Activated CD8-positive, alpha-beta T cell treated with anti-CD3 and anti-CD28 coated beads, Interleukin-2, amount 10 ng/mL, durations not matched to agents 7 days and 5 days (primary cell): Measurements from ENCODE around the gene LMTK3. TPM values are rescaled to one million over a fixed set of nuclear protein-coding genes. Genes with fewer than 3 reads are reported as not detected.
"Not testable (repeated sequence)": the region's sequence is repeated elsewhere in the genome, so short reads cannot be mapped to it uniquely, and the experiment has no call there.

ENCODE experiments used
- ATAC-seq: fragments of 150-1000 bp; cut with Tn5 transposase; one replicate; pipeline ENCODE4 v1.10.0; 2021; ENCODE audit warnings: moderate library complexity
- CTCF ChIA-PET: fragments of 350-600 bp; sonication (Branson Sonifier 250); formaldehyde crosslinking; loops from one replicate; lab custom pipeline; 2021; ENCODE audit warnings: antibody characterized with exemption; lab: Charles Lee
- POLR2A ChIA-PET: fragments of 350-600 bp; sonication (Branson Sonifier 250); formaldehyde crosslinking; loops from one replicate; lab custom pipeline; 2021; ENCODE audit warnings: antibody characterized with exemption; lab: Charles Lee
- DNase-seq: peaks from one replicate; pipeline ENCODE4 v3.0.0-alpha.2; 2020
- H3K27ac Mint-ChIP-seq: one replicate; pipeline ENCODE4 v1.8.0; 2021; ENCODE audit warnings: mild to moderate bottlenecking, mixed read lengths
- H3K27me3 Mint-ChIP-seq: one replicate; pipeline ENCODE4 v1.8.0; 2021; ENCODE audit warnings: low read depth, mixed read lengths
- H3K36me3 Mint-ChIP-seq: one replicate; pipeline ENCODE4 v1.8.0; 2021; ENCODE audit warnings: low read depth, mixed read lengths
- H3K4me1 Mint-ChIP-seq: one replicate; pipeline ENCODE4 v1.8.0; 2021; ENCODE audit warnings: low read depth, mixed read lengths
- H3K4me3 Mint-ChIP-seq: one replicate; pipeline ENCODE4 v1.8.0; 2021; ENCODE audit warnings: mild to moderate bottlenecking, mixed read lengths
- H3K9me3 Mint-ChIP-seq: one replicate; pipeline ENCODE4 v1.8.0; 2022; ENCODE audit warnings: mixed read lengths; ENCODE audit not compliant: insufficient read depth
- total RNA-seq, 2 experiments: library from RNA; stranded (reverse); gene quantifications; one replicate each; pipeline ENCODE4 v1.2.3, GENCODE V29; 2021

The LMTK3 gene
- total RNA-seq, 2 experiments from 2014 or later, result 2.8 to 3.7 TPM

GRCh38 chr19:48551437-48552302 is 40.0 kb upstream of the LMTK3 start, which contains the start of gene SULT2B1:
TSS of gene SULT2B1 (plus strand) at chr19:48552172. CDS start at chr19:48552253, 81 bp downstream.
- DNase-seq, result no peak
- CTCF ChIA-PET, result no interaction called here
- Mint-ChIP-seq H3K27ac (no peak within 1 kb of the TSS), H3K27me3 (no peaks in the 10 kb centered on the region), H3K4me1 (no peaks in the 10 kb centered on the region), H3K4me3 (no peak within 1 kb of the TSS), H3K9me3 (no peaks in the 10 kb centered on the region), H3K36me3 (no peaks in the 10 kb centered on the region)
- POLR2A ChIA-PET, result no interaction called here
- ATAC-seq, result no peak

GRCh38 chr19:48549380-48549779 is 37.7 kb upstream of the LMTK3 start:
- Mint-ChIP-seq H3K36me3 (no peaks in the 10 kb centered on the region), H3K9me3 (no peaks in the 10 kb centered on the region), H3K4me3 (no peak overlapping the region), H3K4me1 (no peaks in the 10 kb centered on the region), H3K27ac (no peak overlapping the region), H3K27me3 (no peaks in the 10 kb centered on the region)
- ATAC-seq, result no peak
- CTCF ChIA-PET, result interaction anchor here (1.1 kb wide), 1 partner anchor 39 kb away, joined by 4 read pairs; no protein-coding TSS in a partner anchor
- no peak for DNase-seq
- POLR2A ChIA-PET, result no interaction called here

GRCh38 chr19:48548253-48548911 is 36.7 kb upstream of the LMTK3 start:
- no peaks in the 10 kb centered on the region for H3K9me3 Mint-ChIP-seq
- DNase-seq (no peak), ATAC-seq (no peak)
- H3K27me3 Mint-ChIP-seq, result no peaks in the 10 kb centered on the region
- H3K4me1 Mint-ChIP-seq, result no peaks in the 10 kb centered on the region
- H3K36me3 Mint-ChIP-seq, result no peaks in the 10 kb centered on the region
- H3K4me3 Mint-ChIP-seq, result no peak overlapping the region
- CTCF ChIA-PET, result interaction anchor here (1.1 kb wide), 1 partner anchor 40 kb away, joined by 4 read pairs; no protein-coding TSS in a partner anchor
- POLR2A ChIA-PET, result no interaction called here
- H3K27ac Mint-ChIP-seq, result no peak overlapping the region

GRCh38 chr19:48547722-48548121 is 36.1 kb upstream of the LMTK3 start:
- no peaks in the 10 kb centered on the region for H3K4me1 Mint-ChIP-seq
- no peaks in the 10 kb centered on the region for H3K9me3 Mint-ChIP-seq
- POLR2A ChIA-PET, result no interaction called here

GRCh38 chr19:48544856-48545750 is 33.5 kb upstream of the LMTK3 start:
- no peaks in the 10 kb centered on the region for H3K9me3 Mint-ChIP-seq
- CTCF ChIA-PET, result no interaction called here
- H3K4me1 Mint-ChIP-seq, result no peaks in the 10 kb centered on the region
- no peak overlapping the region for H3K4me3 Mint-ChIP-seq
- POLR2A ChIA-PET, result no interaction called here
- no peak for DNase-seq
- H3K27ac Mint-ChIP-seq, result no peak overlapping the region
- H3K36me3 Mint-ChIP-seq, result no peaks in the 10 kb centered on the region
- ATAC-seq, result no peak
- no peaks in the 10 kb centered on the region for H3K27me3 Mint-ChIP-seq

More at GRCh38 chr19:48547722-48548121, 36.1 kb upstream of the LMTK3 start:
- DNase-seq, result no peak
- Mint-ChIP-seq H3K27ac (no peak overlapping the region), H3K27me3 (no peaks in the 10 kb centered on the region), H3K4me3 (no peak overlapping the region), H3K36me3 (no peaks in the 10 kb centered on the region)
- ATAC-seq, result no peak
- CTCF ChIA-PET, result no interaction called here

GRCh38 chr19:48543121-48543710 is 31.6 kb upstream of the LMTK3 start:
- no peaks in the 10 kb centered on the region for H3K4me1 Mint-ChIP-seq
- CTCF ChIA-PET, result no interaction called here
- DNase-seq, result no peak
- no peaks in the 10 kb centered on the region for H3K27me3 Mint-ChIP-seq
- H3K4me3 Mint-ChIP-seq, result no peak overlapping the region
- POLR2A ChIA-PET, result no interaction called here
- no peaks in the 10 kb centered on the region for H3K9me3 Mint-ChIP-seq
- H3K36me3 Mint-ChIP-seq, result no peaks in the 10 kb centered on the region
- ATAC-seq, result no peak
- H3K27ac Mint-ChIP-seq, result no peak overlapping the region

GRCh38 chr19:48541813-48542212 is 30.2 kb upstream of the LMTK3 start:
- ATAC-seq, result no peak
- ChIA-PET POLR2A (no interaction called here), CTCF (interaction anchor here (0.6 to 1.2 kb wide), 2 partner anchors 9 to 47 kb away, joined by 3 to 5 read pairs; no protein-coding TSS in a partner anchor)
- no peaks in the 10 kb centered on the region for H3K36me3 Mint-ChIP-seq
- DNase-seq, result no peak
- no peaks in the 10 kb centered on the region for H3K4me1 Mint-ChIP-seq
- no peak overlapping the region for H3K27ac Mint-ChIP-seq
- H3K9me3 Mint-ChIP-seq, result no peaks in the 10 kb centered on the region
- H3K27me3 Mint-ChIP-seq, result no peaks in the 10 kb centered on the region
- no peak overlapping the region for H3K4me3 Mint-ChIP-seq

- Mint-ChIP-seq H3K36me3 (no peaks in the 10 kb centered on the region), H3K4me1 (no peaks in the 10 kb centered on the region), H3K9me3 (no peaks in the 10 kb centered on the region), H3K27me3 (no peaks in the 10 kb centered on the region), H3K4me3 (no peak overlapping the region), H3K27ac (no peak overlapping the region)
- ChIA-PET CTCF (interaction anchor here (1.1 to 1.3 kb wide), 2 partner anchors 50 to 69 kb away, joined by 3 to 4 read pairs; no protein-coding TSS in a partner anchor), POLR2A (no interaction called here)
- ATAC-seq, result no peak
- DNase-seq, result no peak
These were observed 28.5 kb upstream of the LMTK3 start for GRCh38 chr19:48540110-48540509.

- Mint-ChIP-seq H3K4me3 (no peak overlapping the region), H3K27ac (no peak overlapping the region), H3K27me3 (no peaks in the 10 kb centered on the region), H3K36me3 (no peaks in the 10 kb centered on the region), H3K9me3 (no peaks in the 10 kb centered on the region), H3K4me1 (no peaks in the 10 kb centered on the region)
- DNase-seq (no peak), ATAC-seq (no peak)
- POLR2A ChIA-PET, result no interaction called here
- CTCF ChIA-PET, result interaction anchor here (1.1 to 1.3 kb wide), 2 partner anchors 50 to 69 kb away, joined by 3 to 4 read pairs; no protein-coding TSS in a partner anchor
These were observed 28.0 kb upstream of the LMTK3 start for GRCh38 chr19:48539503-48540096.

GRCh38 chr19:48538057-48538456 is 26.4 kb upstream of the LMTK3 start:
- H3K4me1 Mint-ChIP-seq, POLR2A ChIA-PET, H3K27ac Mint-ChIP-seq, CTCF ChIA-PET, H3K27me3 Mint-ChIP-seq, H3K4me3 Mint-ChIP-seq, H3K36me3 Mint-ChIP-seq, DNase-seq, ATAC-seq, H3K9me3 Mint-ChIP-seq: not testable (repeated sequence)

GRCh38 chr19:48537541-48537940 is 25.9 kb upstream of the LMTK3 start:
- Mint-ChIP-seq H3K27me3 (no peaks in the 10 kb centered on the region), H3K9me3 (no peaks in the 10 kb centered on the region), H3K27ac (no peak overlapping the region), H3K4me3 (no peak overlapping the region), H3K4me1 (no peaks in the 10 kb centered on the region), H3K36me3 (no peaks in the 10 kb centered on the region)
- ChIA-PET POLR2A (no interaction called here), CTCF (no interaction called here)
- DNase-seq (no peak), ATAC-seq (no peak)
